H1 (cell line): ENCODE data around the gene CD200R1L. TPM values are rescaled to one million over a fixed set of nuclear protein-coding genes. Genes with fewer than 3 reads are reported as not detected.

ENCODE experiments used
- CTCF ChIA-PET: fragments of 300-600 bp; sonication (Branson Sonifier 250); formaldehyde crosslinking; loops from one replicate; lab custom pipeline; 2021; ENCODE audit not compliant: partially characterized antibody; lab: Charles Lee
- POLR2A ChIA-PET: fragments of 300-600 bp; sonication (Branson Sonifier 250); formaldehyde crosslinking; loops from one replicate; lab custom pipeline; 2021; ENCODE audit warnings: inconsistent platforms; ENCODE audit not compliant: partially characterized antibody; lab: Charles Lee
- DNase-seq, 2 experiments: peaks; one replicate each; pipeline versions ENCODE4 v3.0.0 to v3.0.0-alpha.2; 2010 to 2022; ENCODE audit warnings: low spot score in 2 of 2, low read depth in 1 of 2, mixed read lengths in 1 of 2
- FAIRE-seq: peaks from 2 replicates; lab custom pipeline; 2011; peaks lifted over from hg19 to GRCh38; lab: Jason Lieb, UNC
- H2AFZ ChIP-seq: 2 replicates; pipeline ENCODE4 v1.8.1; 2012; ENCODE audit warnings: low read length, inconsistent platforms
- H2AK5ac ChIP-seq: 2 replicates; pipeline ENCODE4 v1.6.1; 2013; ENCODE audit warnings: low read depth, low read length
- H2BK120ac ChIP-seq: replicated peaks from 2 replicates; pipeline ENCODE3; 2013; ENCODE audit warnings: low read depth, low read length, inconsistent platforms
- H2BK12ac ChIP-seq: 2 replicates; pipeline ENCODE4 v1.6.1; 2013; ENCODE audit warnings: low read depth, low read length
- H2BK15ac ChIP-seq: 2 replicates; pipeline ENCODE4 v1.6.1; 2013; ENCODE audit warnings: low read length
- H2BK20ac ChIP-seq: 2 replicates; pipeline ENCODE4 v1.6.1; 2013; ENCODE audit warnings: low read length
- H2BK5ac ChIP-seq: 2 replicates; pipeline ENCODE4 v1.6.1; 2013; ENCODE audit warnings: low read depth, low read length
- H3K14ac ChIP-seq: 2 replicates; pipeline ENCODE4 v1.6.1; 2013; ENCODE audit warnings: inconsistent platforms; ENCODE audit not compliant: insufficient read length
- H3K18ac ChIP-seq: 2 replicates; pipeline ENCODE4 v1.6.1; 2013; ENCODE audit warnings: low read length; ENCODE audit errors: extremely low read depth
- H3K23ac ChIP-seq: 2 replicates; pipeline ENCODE4 v1.6.1; 2013; ENCODE audit warnings: inconsistent platforms; ENCODE audit not compliant: insufficient read length
- H3K23me2 ChIP-seq: 2 replicates; pipeline ENCODE4 v1.6.1; 2013; ENCODE audit warnings: low read depth, low read length
- H3K27ac ChIP-seq: 2 replicates; pipeline ENCODE4 v1.6.1; 2011; ENCODE audit warnings: low read depth, low read length, inconsistent platforms
- H3K27me3 ChIP-seq, 4 experiments: replicated peaks in 1 of 4; 1 replicate in 1 of 4; 2 replicates in 3 of 4; pipeline versions ENCODE4 v1.6.1 to v1.8.1; 2011 to 2013; ENCODE audit warnings: low read length in 3 of 4, mild to moderate bottlenecking in 3 of 4, inconsistent platforms in 2 of 4, mixed read lengths in 2 of 4, moderate library complexity in 1 of 4; ENCODE audit not compliant: control insufficient read depth in 3 of 4, insufficient read depth in 3 of 4; ENCODE audit errors: extremely low read depth in 1 of 4
- H3K36me3 ChIP-seq, 4 experiments: 2 replicates each; pipeline versions ENCODE4 v1.6.1 to v1.8.1; 2011 to 2013; ENCODE audit warnings: mild to moderate bottlenecking in 4 of 4, low read length in 3 of 4, moderate library complexity in 2 of 4, control low read depth in 1 of 4, inconsistent platforms in 1 of 4; ENCODE audit not compliant: insufficient read depth in 4 of 4, control insufficient read depth in 2 of 4
- H3K4ac ChIP-seq: replicated peaks from 2 replicates; pipeline ENCODE3; 2013; ENCODE audit warnings: low read length, low read depth, mixed read lengths, inconsistent platforms; ENCODE audit not compliant: insufficient read length
- H3K4me1 ChIP-seq, 4 experiments: replicated peaks in 1 of 4; 1 replicate in 1 of 4; 2 replicates in 3 of 4; pipeline versions ENCODE4 v1.6.1 to v1.8.1; 2011 to 2013; ENCODE audit warnings: low read length in 3 of 4, inconsistent platforms in 2 of 4, mixed read lengths in 1 of 4; ENCODE audit not compliant: insufficient read depth in 4 of 4, control insufficient read depth in 3 of 4
- H3K4me2 ChIP-seq, 2 experiments: 2 replicates each; pipeline versions ENCODE4 v1.6.1 to v1.8.1; 2011 to 2013; ENCODE audit warnings: low read depth in 2 of 2, low read length in 2 of 2, control low read depth in 1 of 2, inconsistent platforms in 1 of 2, mild to moderate bottlenecking in 1 of 2; ENCODE audit not compliant: insufficient read depth in 1 of 2
- H3K4me3 ChIP-seq, 4 experiments: fragments of 200-600, 300-600 bp in 1 of 4; sonication (generic), shearing (Covaris generic), sonication (Bioruptor Twin) in 1 of 4; 2 replicates each; pipeline versions ENCODE4 v1.5.1 to v1.8.1; 2011 to 2016; ENCODE audit warnings: low read length in 4 of 4, low read depth in 3 of 4, control low read depth in 2 of 4, inconsistent platforms in 2 of 4, mild to moderate bottlenecking in 2 of 4, mixed read lengths in 1 of 4, moderate library complexity in 1 of 4; ENCODE audit not compliant: insufficient read depth in 2 of 4; ENCODE audit errors: extremely low read depth in 1 of 4
- H3K56ac ChIP-seq: replicated peaks from 2 replicates; pipeline ENCODE3; 2013; ENCODE audit warnings: low read depth, mild to moderate bottlenecking, mixed read lengths, low read length, inconsistent platforms; ENCODE audit not compliant: insufficient read length
- H3K79me1 ChIP-seq: 2 replicates; pipeline ENCODE4 v1.6.1; 2013; ENCODE audit warnings: low read depth, low read length, control low read depth
- H3K79me2 ChIP-seq, 2 experiments: 2 replicates each; pipeline versions ENCODE4 v1.6.1 to v1.8.1; 2012 to 2013; ENCODE audit warnings: low read length in 2 of 2, mild to moderate bottlenecking in 2 of 2, inconsistent platforms in 1 of 2; ENCODE audit not compliant: insufficient read depth in 2 of 2, control insufficient read depth in 1 of 2
- H3K9ac ChIP-seq, 4 experiments: replicated peaks in 1 of 4; 1 replicate in 1 of 4; 2 replicates in 3 of 4; pipeline versions ENCODE4 v1.6.1 to v1.8.1; 2011 to 2013; ENCODE audit warnings: low read depth in 3 of 4, low read length in 3 of 4, control low read depth in 2 of 4, mild to moderate bottlenecking in 2 of 4, moderate library complexity in 2 of 4, inconsistent platforms in 1 of 4; ENCODE audit errors: extremely low read depth in 1 of 4
- H3K9me3 ChIP-seq, 2 experiments: 2 replicates each; pipeline versions ENCODE4 v1.6.1 to v1.8.1; 2012 to 2013; ENCODE audit warnings: mild to moderate bottlenecking in 2 of 2, moderate library complexity in 2 of 2, control low read depth in 1 of 2, inconsistent platforms in 1 of 2, low read depth in 1 of 2, low read length in 1 of 2, mixed read lengths in 1 of 2; ENCODE audit not compliant: insufficient read depth in 2 of 2
- H4K20me1 ChIP-seq, 2 experiments: replicated peaks in 1 of 2; 2 replicates each; pipeline versions ENCODE3 to v1.8.1; 2011 to 2013; ENCODE audit warnings: inconsistent platforms in 2 of 2, low read length in 2 of 2, mild to moderate bottlenecking in 1 of 2; ENCODE audit not compliant: insufficient read depth in 2 of 2, control insufficient read depth in 1 of 2
- H4K5ac ChIP-seq: 2 replicates; pipeline ENCODE4 v1.6.1; 2013; ENCODE audit warnings: low read length, low read depth, mixed read lengths, inconsistent platforms; ENCODE audit not compliant: insufficient read length
- H4K8ac ChIP-seq: 2 replicates; pipeline ENCODE4 v1.8.0; 2013; ENCODE audit warnings: mild to moderate bottlenecking, moderate library complexity, low read length, inconsistent platforms; ENCODE audit not compliant: insufficient read depth; ENCODE audit errors: extremely low read depth
- H4K91ac ChIP-seq: replicated peaks from 2 replicates; pipeline ENCODE3; 2013; ENCODE audit warnings: low read length, mixed read lengths, inconsistent platforms; ENCODE audit not compliant: insufficient read length
- BACH1 ChIP-seq: IDR thresholded peaks from 2 replicates; pipeline ENCODE4 v1.6.1; 2012; ENCODE audit warnings: low read length, improper control_type of control experiment
- CBX5 ChIP-seq: fragments of 300-800, 300-1000 bp; sonication (generic); IDR thresholded peaks from 2 replicates; pipeline ENCODE4 v1.7.1; 2016; ENCODE audit warnings: antibody characterized with exemption, low read length, low read depth
- JUN ChIP-seq: IDR thresholded peaks from 2 replicates; pipeline ENCODE4 v1.6.1; 2011; ENCODE audit warnings: low read depth, mild to moderate bottlenecking, improper control_type of control experiment, low read length
- SP2 ChIP-seq: IDR thresholded peaks from 2 replicates; pipeline ENCODE4 v1.6.1; 2012; ENCODE audit warnings: mild to moderate bottlenecking, low read length, inconsistent platforms
- TAF7 ChIP-seq: optimal IDR thresholded peaks from 2 replicates; pipeline ENCODE3; 2011; ENCODE audit warnings: low read depth, mild to moderate bottlenecking, inconsistent platforms, low read length, moderate library complexity, borderline replicate concordance
- WGBS, 2 experiments: shearing (Covaris generic) in 1 of 2; methylation state at CpG; one replicate each; pipeline versions ENCODE4 v1.1.6 to v1.1.7; 2013 to 2015; ENCODE audit warnings: low lambda C conversion rate in 2 of 2, mixed read lengths in 2 of 2, inconsistent platforms in 1 of 2, low coverage in 1 of 2, missing lambda C conversion rate in 1 of 2; ENCODE audit not compliant: insufficient replicate concordance in 2 of 2, insufficient coverage in 1 of 2, insufficient read length in 1 of 2; ENCODE audit errors: extremely low coverage in 1 of 2, missing lambda C conversion rate in 1 of 2; 5-methylcytosine and 5-hydroxymethylcytosine counted together
- polyA plus RNA-seq, 7 experiments: library from polyadenylated mRNA; depleted of rRNA in 3 of 7; stranded (reverse) in 5 of 7; unstranded in 2 of 7; fragments of >200 nt in 5 of 7; fragments of 200-250 nt in 2 of 7; gene quantifications; 1 replicate in 5 of 7; 2 replicates in 1 of 7; 4 replicates in 1 of 7; pipeline versions ENCODE4 v1.2.1 to v1.2.3, GENCODE V29; 2011 to 2013; ENCODE audit warnings: missing spikeins in 2 of 7, mixed read lengths in 2 of 7
- total RNA-seq: library from RNA; stranded (reverse); fragmentation: NEBNext Ultra II Directional; extraction: Animal tissue kit (Norgen Biotek cat#: 25700); gene quantifications from 2 replicates; pipeline ENCODE4 v1.2.1, GENCODE V29; 2021

CD200R1L gene
- total and polyA plus RNA-seq, 2 of the 8 experiments (the other 6 are each of a cell fraction or from before 2014, with no cell fraction given) = not detected

DNA sequence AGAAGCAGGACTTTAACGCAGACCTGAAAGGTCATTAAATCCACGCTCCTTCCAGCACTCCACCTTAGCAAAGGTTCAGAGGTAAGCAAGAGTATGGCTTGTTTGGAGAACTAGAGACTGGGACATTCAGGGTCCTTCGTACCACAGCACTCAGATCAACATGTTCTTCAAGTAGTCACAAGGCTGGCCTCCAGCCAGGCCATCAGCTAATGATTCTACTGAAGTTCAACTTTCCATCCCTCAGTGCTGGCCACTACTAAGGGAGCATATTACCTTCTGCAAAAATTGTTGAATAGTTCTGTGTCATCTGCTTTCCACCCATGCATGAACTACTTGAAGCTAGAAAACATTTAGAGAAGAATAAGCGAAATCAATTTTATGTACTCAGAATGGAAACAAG lies 17.6 kb downstream of the CD200R1L start:
- no peak overlapping the region for H4K5ac ChIP-seq
- ChIA-PET CTCF (interaction anchor here (0.7 kb wide), 1 partner anchor 26 kb away, joined by 4 read pairs; no protein-coding TSS in a partner anchor), POLR2A (no interaction called here)
- H3K4me3 ChIP-seq = no peak overlapping the region
- no peaks in the 10 kb centered on the region for H3K27me3 ChIP-seq
- no peak overlapping the region for H3K27ac ChIP-seq
- no peak overlapping the region for H2BK5ac ChIP-seq
- no peak overlapping the region for H4K8ac ChIP-seq
- H2BK12ac ChIP-seq = no peak overlapping the region
- FAIRE-seq (no peak), DNase-seq (no peak)
- no peak overlapping the region for H2AFZ ChIP-seq
- no peak overlapping the region for H3K4ac ChIP-seq
- H3K23ac ChIP-seq = no peak overlapping the region
- no peaks in the 10 kb centered on the region for H3K36me3 ChIP-seq
- H2AK5ac ChIP-seq = no peak overlapping the region
- no peak overlapping the region for H3K56ac ChIP-seq
- H3K9me3 ChIP-seq = no peaks in the 10 kb centered on the region
- no peak overlapping the region for H3K4me2 ChIP-seq
- H3K79me2 ChIP-seq = no peaks in the 10 kb centered on the region
- no peak overlapping the region for H2BK15ac ChIP-seq
- H3K14ac ChIP-seq = no peak overlapping the region
- no peaks in the 10 kb centered on the region for H4K20me1 ChIP-seq
- no peak overlapping the region for H2BK120ac ChIP-seq
- no peak overlapping the region for H4K91ac ChIP-seq
- no peaks in the 10 kb centered on the region for H3K79me1 ChIP-seq
- H3K18ac ChIP-seq = no peak overlapping the region
- WGBS, 2 experiments = 83% methylated on average over 4 of the region's 4 CpGs; no CpG with 5 or more reads in 1 of the 2 experiments
- H3K4me1 ChIP-seq = no peaks in the 10 kb centered on the region; a peak in 1 of 7 replicates
- no peak overlapping the region for H2BK20ac ChIP-seq
- H3K9ac ChIP-seq = no peak overlapping the region
- no peaks in the 10 kb centered on the region for H3K23me2 ChIP-seq
- no peak for TF ChIP-seq JUN
- TF ChIP-seq TAF7 = no peak
- TF ChIP-seq BACH1 = no peak
- TF ChIP-seq SP2 = no peak
- TF ChIP-seq CBX5 = no peak
